Endometrial microvascular endothelial cells (primary cell): Measurements from ENCODE around the gene RHCE. TPM values are rescaled to one million over a fixed set of nuclear protein-coding genes. Genes with fewer than 3 reads are reported as not detected.
"Not testable (repeated sequence)": the region's sequence is repeated elsewhere in the genome, so short reads cannot be mapped to it uniquely, and the experiment has no call there.

Experiments used
- in situ Hi-C: cut with HindIII; loops from 2 replicates; pipeline ENCODE4 v1.10.0; 2017; ENCODE audit warnings: low sequenced_read_pairs, low pct_unique_long_range_greater_than_20kb; ENCODE audit errors: inconsistent ontology term
- total RNA-seq: library from RNA; depleted of rRNA; stranded (reverse); fragments of >200 nt; gene quantifications from one replicate; pipeline ENCODE4 v1.2.3, GENCODE V29; 2015; ENCODE audit errors: inconsistent ontology term

The RHCE gene
- total RNA-seq, 1 donor from 2014 or later, result not detected

GRCh38 chr1:25360596-25361581 lies 59.7 kb downstream of the RHCE start:
- in situ Hi-C loops, result no loop called here

GRCh38 chr1:25356848-25357247 lies 63.8 kb downstream of the RHCE start:
- in situ Hi-C loops, result no loop called here

GRCh38 chr1:25356441-25356840 lies 64.2 kb downstream of the RHCE start:
- in situ Hi-C loops, result no loop called here

- in situ Hi-C loops, result no loop called here
Observed at GRCh38 chr1:25355841-25356395, 64.7 kb downstream of the RHCE start.

- in situ Hi-C loops, result no loop called here
Observed at GRCh38 chr1:25349606-25350005, 71.0 kb downstream of the RHCE start.

GRCh38 chr1:25347556-25347955 lies 73.1 kb downstream of the RHCE start:
- in situ Hi-C loops, result no loop called here

- in situ Hi-C loops, result no loop called here
Observed at GRCh38 chr1:25343872-25344271, 76.8 kb downstream of the RHCE start.

GRCh38 chr1:25342846-25343245 lies 77.8 kb downstream of the RHCE start:
- in situ Hi-C loops, result no loop called here

- in situ Hi-C loops, result no loop called here
Observed at GRCh38 chr1:25341746-25342145, 78.9 kb downstream of the RHCE start.

GRCh38 chr1:25338986-25339385 lies 81.6 kb downstream of the RHCE start:
- in situ Hi-C loops, result no loop called here

- in situ Hi-C loops, result no loop called here
Observed at GRCh38 chr1:25338188-25338981, 82.2 kb downstream of the RHCE start, which contains the start of gene TMEM50A. Gene TMEM50A, plus strand, starts transcription at chr1:25338334. Its CDS starts 2,153 bp downstream, at chr1:25340487.

- in situ Hi-C loops, result not testable (repeated sequence)
Observed at GRCh38 chr1:25337483-25338187, 83.0 kb downstream of the RHCE start.

GRCh38 chr1:25336922-25337354 lies 83.7 kb downstream of the RHCE start:
- in situ Hi-C loops, result not testable (repeated sequence)

- in situ Hi-C loops, result not testable (repeated sequence)
Observed at GRCh38 chr1:25329950-25330349, 90.7 kb downstream of the RHCE start.

GRCh38 chr1:25329336-25329735 lies 91.3 kb downstream of the RHCE start:
- in situ Hi-C loops, result not testable (repeated sequence)

- in situ Hi-C loops, result not testable (repeated sequence)
Observed at GRCh38 chr1:25328791-25329185, 91.8 kb downstream of the RHCE start.

- in situ Hi-C loops, result not testable (repeated sequence)
Observed at GRCh38 chr1:25327864-25328790, 92.5 kb downstream of the RHCE start.

- in situ Hi-C loops, result not testable (repeated sequence)
Observed at GRCh38 chr1:25324407-25324806, 96.2 kb downstream of the RHCE start.
